Right renal cortex interstitium (tissue), 3 donors: ENCODE measurements around the gene PROKR1. TPM values are rescaled to one million over a fixed set of nuclear protein-coding genes. Genes with fewer than 3 reads are reported as not detected.
"Not testable (repeated sequence)": the region's sequence is repeated elsewhere in the genome, so short reads cannot be mapped to it uniquely, and the experiment has no call there.

ENCODE experiments used
- DNase-seq, 3 donors: peaks; one replicate each; pipeline ENCODE4 v3.0.0-alpha.2; 2013; ENCODE audit warnings: low read depth in 3 of 3, low spot score in 2 of 3
- polyA plus RNA-seq, 3 donors: library from polyadenylated mRNA; unstranded; fragments of 120-200 nt; gene quantifications; one replicate each; pipeline ENCODE4 v1.2.1, GENCODE V29; 2013; ENCODE audit not compliant: insufficient read length in 3 of 3

PROKR1 gene
- polyA plus RNA-seq, 3 donors = 0.20 to 0.32 (median 0.31) TPM

DNA sequence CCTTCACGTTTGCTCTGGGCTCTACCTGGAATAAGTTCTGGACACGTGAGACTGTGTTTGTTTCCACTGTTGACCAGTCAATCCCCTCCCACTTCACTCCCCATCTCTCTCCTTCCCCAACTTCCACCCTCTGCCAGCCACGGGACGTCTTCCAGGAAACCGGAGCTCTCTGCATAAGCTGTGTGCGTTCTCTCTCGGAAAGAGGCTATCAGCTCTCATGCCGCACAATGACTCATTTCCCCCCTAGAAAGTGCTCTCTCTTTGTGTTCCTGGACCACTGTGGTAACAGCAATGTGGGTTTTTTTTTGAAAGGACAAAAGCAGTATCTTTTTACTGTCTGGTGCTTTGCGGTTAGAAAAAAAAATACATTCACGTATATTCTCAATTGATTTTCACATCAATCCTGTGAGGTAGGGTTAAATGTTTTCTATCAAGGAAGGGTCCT lies 10.2 kb downstream of the PROKR1 start:
- no peak for DNase-seq

DNA sequence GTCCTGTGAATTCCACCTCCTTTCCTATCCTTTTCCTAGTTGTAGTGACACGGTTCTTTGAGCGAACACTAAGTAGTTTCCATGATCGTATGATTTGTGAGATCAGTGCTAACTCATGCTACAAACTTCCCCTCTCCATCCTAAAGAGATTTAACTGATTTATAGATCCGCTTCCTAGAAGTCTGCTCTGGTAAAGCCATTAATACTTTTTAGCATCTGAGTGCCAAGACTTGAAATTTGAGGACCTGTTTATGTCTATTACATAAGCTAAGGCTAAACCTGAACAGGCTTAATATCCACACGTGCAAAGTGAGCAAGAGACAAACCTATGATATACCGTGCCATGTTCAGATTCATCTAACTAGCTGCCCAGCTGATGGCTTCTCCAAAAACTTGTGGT lies 14.9 kb downstream of the PROKR1 start:
- no peak for DNase-seq

DNA sequence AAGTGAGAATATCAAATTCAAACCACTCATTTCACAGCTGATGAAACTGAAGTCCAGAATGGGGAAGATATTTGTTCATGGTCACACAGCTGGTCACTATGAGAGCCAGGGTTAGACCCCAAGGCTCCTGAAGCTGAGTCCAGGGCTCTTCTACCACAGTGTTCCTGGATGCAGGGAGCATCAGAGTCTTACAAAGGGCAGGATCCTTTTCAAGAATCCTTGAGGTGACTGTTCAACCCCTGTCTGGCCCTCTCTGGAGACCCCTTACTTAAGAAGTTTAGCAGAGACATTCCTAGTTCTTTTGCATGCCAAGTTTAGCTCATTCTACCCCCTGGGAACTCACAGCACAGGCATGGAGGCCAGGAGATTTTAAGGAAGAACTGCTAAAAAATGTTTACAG lies 15.7 kb downstream of the PROKR1 start:
- DNase-seq = no peak

DNA sequence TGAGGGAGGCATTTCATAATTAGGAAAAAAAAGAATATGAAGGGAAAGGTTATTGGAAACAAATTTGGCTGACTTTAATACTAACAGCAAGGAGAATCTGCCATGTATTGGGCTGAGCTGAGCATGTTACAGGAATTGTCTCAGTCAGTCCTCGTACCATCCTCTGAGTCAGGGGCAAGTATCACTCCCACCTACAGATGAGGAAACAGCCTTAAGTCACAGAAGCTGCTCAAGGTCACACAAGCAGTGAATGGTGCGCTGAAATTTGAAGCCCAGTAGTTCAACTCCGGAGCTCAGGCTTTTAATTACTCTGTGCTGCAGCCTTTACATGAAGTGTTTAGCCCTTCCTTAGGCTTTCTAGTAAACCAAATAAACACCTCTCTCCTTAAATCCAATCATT lies 17.3 kb downstream of the PROKR1 start:
- DNase-seq = no peak

DNA sequence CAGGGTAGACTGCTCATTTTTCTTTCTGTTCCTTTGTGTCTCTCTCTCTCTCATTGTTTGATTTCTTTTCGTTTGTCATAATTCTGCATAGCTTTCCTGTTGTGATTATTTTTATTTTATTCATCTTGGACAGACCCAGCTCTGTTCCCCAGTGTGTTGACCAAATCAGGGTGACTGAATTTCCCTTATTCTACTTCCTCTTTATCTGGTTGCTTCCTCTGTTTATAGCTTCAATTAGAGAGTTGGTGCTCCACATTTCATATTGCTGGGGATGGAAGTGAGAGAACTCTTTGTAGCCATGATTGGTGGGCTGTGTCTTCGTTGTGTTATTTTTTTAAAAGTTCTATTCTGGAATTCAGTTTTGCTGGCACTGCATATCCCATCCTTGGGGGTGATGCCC lies 19.1 kb downstream of the PROKR1 start:
- DNase-seq = no peak

DNA sequence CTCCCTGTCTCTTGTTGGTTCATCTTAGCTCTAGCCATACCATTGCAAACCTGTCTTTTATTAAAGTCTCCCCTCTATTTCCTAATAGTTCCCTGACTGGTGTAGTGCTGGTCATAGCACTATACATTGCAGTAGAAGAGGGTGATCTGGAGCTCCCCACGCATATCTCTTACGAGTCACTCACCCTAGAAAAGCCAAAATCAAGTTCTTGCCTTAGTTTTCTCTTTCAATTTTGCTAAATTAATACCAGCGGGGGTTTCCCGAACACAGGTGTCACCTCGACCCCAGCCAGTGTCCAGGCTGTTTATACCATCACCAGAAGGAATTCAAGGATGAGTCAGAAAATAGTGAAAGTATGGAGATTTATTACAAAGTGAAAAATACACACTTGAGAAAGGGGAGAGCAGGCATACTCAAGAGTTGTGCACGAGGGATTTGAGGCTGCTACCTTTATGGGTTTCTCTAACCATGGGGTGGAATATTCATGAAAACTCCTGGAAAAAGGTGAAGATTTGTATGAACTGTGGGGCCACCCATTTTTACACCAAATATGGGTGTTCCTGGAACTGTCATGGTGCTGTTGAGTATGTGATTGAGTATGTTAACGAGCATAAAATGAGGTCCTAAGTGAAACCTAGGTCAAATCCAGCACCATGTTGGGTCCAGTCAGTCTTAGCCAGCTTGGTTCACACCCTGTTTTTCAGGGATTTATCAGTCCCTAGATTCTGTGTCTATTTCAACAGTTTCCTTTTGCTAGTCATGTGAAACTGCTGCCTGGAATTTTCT lies 20.2 kb downstream of the PROKR1 start:
- no peak for DNase-seq

DNA sequence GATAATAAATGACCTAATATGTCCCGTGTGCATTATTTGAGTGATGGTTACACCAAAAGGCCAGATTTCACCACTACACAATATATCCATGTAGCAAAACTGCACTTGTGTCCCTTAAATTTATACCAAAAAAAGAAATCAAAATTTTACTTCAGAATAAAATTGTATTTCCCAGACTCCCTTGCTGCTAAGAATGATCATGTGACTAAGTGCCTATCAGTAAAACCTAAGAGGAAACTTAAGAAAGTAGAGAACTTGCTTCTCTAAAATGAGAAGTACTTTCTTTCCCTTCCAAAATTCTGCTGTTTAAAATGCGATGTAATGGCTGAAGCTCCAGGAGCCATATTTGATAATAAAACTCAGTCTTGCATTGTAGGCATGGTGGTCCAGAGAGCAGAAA lies 24.0 kb downstream of the PROKR1 start:
- no peak for DNase-seq

DNA sequence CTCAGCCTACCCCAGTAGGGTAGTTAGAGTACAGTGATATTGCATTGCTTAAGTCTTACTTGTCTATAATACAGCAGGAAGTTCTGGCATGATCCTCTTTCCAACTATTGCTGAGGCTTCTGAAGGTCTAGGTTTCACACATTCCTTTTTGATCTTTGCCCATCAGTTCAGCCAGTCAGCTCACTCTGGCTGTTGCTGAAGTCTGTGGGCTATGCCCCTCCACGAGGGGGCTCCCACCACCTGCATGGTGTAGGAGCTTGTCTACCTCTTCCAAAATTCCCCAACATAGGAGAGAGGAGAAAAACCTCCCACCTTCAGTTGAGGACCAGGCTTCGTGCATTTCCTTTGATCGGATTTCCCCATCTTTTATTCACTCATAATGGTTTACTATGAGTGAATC lies 26.3 kb downstream of the PROKR1 start:
- no peak for DNase-seq

DNA sequence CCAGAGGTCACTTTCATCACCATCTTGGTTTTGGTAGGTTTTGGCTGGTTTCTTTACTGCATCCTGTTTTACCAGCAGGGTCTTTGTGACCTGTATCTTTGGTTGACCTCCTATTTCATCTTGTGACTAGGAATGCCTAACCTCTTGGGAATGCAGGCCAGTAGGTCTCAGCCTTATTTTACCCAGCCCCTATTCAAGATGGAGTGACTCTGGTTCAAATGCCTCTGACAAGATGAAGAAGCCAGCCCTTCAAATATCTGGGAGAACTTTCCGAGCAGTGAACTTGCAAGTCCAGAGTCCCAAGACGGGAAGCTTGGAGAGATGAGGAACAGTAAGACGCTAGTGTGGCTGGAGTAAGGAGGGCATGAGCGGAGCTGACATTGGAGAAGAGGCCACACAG lies 28.6 kb downstream of the PROKR1 start:
- DNase-seq = no peak

DNA sequence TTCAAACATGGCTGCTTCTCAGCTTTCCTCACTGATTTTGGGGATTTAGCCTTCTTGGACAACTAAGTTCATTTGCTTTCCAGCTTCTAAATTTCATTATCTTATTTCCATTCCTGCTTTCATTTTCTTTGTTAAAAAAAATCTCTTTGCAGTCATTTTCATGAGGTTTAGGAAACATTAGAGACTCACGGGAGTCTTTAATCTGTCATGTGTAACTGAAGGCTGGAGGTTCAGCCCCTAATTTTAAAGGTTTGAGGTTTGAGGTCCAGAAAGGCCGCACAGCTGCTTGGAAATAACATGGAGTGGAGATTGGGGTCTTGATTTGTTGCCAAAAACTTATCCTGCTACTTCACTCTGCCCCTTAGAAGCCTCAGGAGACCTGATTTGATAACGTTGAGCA lies 30.3 kb downstream of the PROKR1 start:
- DNase-seq = no peak

DNA sequence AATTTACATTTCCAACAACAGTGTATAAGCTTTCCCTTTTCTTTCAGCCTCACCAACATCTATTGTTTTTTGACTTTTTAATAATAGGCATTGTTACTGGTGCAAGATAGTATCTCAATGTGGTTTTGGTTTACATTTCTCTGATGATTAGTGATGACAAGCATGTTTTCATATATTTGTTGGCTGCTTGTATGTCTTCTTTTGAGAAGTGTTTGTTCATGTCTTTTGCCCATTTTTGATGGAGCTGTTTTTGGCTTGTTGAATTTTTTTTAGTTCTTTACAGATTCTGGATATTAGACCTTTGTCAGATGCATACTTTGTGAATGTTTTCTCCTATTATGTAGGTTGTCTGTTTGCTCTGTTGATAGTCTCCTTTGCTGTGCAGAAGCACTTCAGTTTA lies 32.1 kb downstream of the PROKR1 start:
- DNase-seq = no peak

DNA sequence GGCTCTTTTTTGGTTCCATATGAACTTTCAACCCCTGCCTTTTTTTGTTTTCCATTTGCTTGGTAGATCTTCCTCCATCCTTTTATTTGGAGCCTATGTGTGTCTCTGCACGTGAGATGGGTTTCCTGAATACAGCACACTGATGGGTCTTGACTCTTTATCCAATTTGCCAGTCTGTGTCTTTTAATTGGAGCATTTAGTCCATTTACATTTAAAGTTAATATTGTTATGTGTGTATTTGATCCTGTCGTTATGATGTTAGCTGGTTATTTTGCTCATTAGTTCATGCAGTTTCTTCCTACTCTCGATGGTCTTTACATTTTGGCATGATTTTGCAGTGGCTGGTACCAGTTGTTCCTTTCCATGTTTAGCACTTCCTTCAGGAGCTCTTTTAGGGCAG lies 34.5 kb downstream of the PROKR1 start:
- not testable (repeated sequence) for DNase-seq

DNA sequence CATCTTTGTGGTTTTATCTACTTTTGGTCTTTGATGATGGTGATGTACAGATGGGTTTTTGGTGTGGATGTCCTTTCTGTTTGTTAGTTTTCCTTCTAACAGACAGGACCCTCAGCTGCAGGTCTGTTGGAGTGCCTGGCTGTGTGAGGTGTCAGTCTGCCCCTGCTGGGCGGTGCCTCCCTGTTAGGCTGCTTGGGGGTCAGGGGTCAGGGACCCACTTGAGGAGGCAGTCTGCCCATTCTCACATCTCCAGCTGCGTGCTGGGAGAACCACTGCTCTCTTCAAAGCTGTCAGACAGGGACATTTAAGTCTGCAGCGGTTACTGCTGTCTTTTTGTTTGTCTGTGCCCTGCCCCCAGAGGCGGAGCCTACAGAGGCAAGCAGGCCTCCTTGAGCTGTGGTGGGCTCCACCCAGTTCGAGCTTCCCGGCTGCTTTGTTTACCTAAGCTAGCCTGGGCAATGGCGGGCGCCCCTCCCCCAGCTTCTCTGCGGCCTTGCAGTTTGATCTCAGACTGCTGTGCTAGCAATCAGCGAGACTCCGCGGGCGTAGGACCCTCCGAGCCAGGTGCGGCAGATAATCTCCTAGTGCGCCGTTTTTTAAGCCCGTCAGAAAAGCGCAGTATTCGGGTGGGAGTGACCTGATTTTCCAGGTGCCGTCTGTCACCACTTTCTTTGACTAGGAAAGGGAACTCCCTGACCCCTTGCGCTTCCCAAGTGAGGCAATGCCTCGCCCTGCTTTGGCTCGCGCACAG lies 36.0 kb downstream of the PROKR1 start:
- DNase-seq = not testable (repeated sequence)

DNA sequence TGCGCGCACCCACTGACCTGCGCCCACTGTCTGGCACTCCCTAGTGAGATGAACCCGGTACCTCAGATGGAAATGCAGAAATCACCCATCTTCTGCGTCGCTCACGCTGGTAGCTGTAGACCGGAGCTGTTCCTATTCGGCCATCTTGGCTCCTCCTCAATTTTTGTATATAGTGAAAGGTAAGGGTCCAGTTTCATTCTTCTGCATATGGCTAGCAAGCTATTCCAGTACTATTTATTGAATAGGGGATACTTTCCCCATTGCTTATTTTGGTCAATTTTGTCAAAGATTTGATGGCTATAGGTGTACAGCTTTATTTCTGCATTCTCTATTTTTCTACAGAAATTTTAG lies 36.5 kb downstream of the PROKR1 start:
- not testable (repeated sequence) for DNase-seq

DNA sequence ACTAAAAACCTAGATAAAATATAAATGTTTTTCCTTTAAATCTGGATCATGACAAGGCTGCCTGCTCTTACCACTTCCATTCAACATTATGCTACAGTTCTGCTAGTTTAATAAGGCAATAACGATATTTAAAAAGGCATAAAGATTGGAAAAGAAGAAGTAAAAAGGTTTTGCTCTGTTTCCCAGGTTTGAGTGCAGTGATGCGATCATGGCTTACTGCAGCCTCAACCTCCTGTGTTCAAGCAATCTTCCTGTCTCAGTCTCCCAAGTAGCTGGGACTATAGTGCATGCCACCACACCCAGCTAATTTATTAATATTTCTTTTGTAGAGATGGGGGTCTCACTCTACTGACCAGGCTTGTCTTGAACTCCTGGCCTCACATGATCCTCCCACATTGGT lies 40.8 kb downstream of the PROKR1 start:
- no peak for DNase-seq

DNA sequence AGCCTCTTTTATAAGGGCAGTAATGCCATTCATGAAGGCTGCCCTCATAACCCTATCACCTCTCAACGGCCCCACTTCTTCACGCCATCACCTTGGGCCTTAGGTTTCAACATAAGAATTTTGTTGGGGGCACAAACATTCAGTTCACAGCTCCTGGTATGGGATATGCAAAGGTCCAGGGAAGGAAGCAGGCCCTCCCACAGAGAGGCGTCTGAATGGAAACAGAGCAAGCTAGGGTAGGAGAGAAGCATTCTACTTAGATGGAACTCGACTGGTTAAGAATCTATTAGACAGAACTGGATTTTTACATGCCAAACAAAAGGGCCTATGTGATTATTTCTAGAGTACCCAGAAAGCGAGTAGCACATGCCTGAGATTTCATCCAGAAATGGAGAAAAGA lies 42.8 kb downstream of the PROKR1 start:
- no peak for DNase-seq

DNA sequence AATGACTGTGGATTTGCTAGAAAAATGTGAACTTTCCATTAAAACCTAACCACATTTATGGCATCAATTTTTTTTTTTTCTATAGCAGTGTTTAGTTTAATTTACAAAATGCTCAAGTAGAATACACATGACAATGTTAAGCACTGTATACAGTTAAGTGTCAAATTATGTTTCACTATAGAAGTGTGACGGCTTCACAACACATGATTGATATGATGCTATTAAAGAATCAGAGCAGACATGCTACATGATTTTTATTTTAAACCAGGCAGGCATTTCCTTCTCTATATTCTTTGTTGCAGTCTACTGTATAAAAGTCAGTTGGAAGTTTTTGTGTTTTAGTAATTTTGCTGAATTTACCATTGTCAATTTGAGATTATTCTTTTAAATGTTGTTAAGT lies 43.6 kb downstream of the PROKR1 start:
- no peak for DNase-seq

DNA sequence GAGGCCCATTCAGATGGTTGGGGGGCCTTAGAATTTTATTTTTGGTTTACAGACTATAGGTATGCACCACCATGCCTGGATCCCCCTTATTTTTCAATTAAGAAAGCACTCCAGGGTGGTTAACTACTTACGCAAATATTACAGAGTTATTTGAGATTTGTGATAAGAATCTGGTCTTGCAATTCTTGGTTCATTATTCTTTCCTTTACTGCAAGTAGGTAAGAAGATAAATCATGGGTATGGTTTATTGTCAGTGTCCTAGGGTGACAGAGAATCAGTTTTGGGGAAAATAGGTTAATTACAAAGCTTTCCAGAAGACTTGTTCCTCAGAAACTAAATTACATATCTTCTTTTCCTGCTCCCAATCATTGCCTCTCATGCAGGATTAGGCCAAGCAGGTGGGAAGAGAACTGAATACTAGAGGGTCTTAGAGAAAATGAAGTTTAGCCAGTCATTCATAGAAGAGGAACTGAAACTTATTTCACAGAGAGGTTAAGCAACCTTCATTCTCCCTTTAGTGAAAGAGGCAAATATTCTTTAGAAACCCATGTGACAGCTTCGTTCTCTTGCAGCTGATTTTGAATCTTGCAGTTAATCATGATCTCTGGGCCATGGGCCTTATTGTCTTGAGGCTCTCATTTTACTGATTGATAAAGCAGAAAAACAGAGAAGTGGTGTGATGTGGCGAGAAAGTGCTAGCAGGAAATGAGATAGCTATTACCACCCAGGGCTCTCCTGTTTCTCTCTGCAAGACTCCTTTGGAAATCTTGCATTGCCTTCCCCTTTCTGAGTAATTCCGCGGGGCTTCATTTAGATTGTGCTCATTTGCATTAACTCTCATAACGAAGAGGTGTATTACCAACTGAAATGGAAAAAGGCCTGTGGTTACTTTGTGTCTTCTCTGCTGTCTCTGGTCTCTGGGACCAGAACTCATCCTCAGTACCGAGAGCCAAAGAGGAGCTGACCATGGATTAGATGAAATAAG lies 46.5 kb downstream of the PROKR1 start:
- no peak for DNase-seq

DNA sequence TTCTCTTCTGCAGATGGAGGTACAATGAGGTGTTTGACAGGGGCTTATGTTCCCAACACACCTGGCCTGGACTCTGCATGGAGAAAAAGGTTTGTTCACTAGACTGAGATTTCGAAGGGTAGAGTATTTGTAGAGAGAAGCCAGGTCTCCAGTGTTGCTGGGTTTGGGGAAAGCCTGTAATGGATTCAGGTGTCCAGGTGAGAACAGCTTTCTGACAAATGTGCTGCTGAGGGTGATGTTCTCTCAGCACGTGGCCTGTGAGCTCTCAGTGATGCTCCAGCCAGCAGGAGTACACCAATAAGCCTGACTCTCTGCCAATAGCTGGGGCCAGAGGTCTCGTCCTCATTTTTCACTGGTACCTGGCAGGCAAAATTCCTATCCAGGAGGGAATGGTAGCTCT lies 47.5 kb downstream of the PROKR1 start:
- no peak for DNase-seq

DNA sequence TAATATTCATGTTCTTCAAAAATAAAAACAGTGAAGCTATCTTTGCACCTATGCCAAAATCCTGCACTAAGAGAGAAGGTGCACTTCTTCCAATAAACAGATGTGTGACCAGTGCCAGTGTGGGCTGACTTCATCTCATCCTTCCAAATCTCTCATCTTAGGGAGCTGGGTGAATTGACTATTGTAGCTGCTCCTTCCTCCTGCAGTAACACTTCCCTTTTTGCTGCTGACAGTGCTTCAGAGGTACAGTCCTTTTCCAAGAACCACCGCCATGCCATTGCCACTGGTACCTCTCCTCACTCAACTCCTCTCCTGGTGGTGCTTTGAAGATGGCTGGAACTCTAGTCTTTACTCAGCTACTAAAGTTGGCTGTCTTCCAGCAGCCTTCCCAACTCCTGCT lies 49.1 kb downstream of the PROKR1 start:
- no peak for DNase-seq

DNA sequence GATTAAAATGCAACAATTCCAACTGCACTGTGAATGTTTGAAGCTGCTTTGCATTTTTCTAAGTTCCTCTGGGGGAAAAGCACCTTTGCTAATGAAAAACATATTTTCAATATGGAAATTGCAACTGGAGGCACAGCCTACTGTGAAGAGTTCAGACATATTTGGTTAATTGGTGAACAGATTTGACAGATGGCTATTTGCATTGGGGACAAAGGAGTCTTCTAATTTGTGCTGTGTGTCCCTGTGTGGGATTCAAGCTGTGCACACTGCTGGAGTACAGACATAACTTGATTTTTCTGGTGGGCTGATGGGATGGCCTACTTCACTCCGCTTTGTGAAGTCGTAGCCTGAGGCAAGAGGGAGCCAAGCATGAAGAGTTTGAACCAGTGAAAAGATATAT lies 50.6 kb downstream of the PROKR1 start:
- DNase-seq = no peak
